H1 (cell line): Measurements from ENCODE around the gene GALNT18. TPM values are rescaled to one million over a fixed set of nuclear protein-coding genes. Genes with fewer than 3 reads are reported as not detected.

Experiments used
- BCL11A ChIP-seq, 2 experiments: IDR thresholded peaks; one replicate each; pipeline ENCODE4 v1.6.1; 2011; ENCODE audit warnings: low read depth in 2 of 2, low read length in 2 of 2, mild to moderate bottlenecking in 2 of 2
- CBX5 ChIP-seq: fragments of 300-800, 300-1000 bp; sonication (generic); IDR thresholded peaks from 2 replicates; pipeline ENCODE4 v1.7.1; 2016; ENCODE audit warnings: antibody characterized with exemption, low read length, low read depth
- CBX8 ChIP-seq: fragments of 300-800, 300-1000 bp; sonication (generic); IDR thresholded peaks from 2 replicates; pipeline ENCODE4 v1.7.1; 2016; ENCODE audit warnings: low read depth, low read length, borderline replicate concordance
- EZH2 ChIP-seq: fragments of 200-600 bp; sonication (generic); IDR thresholded peaks from 2 replicates; pipeline ENCODE4 v1.7.1; 2012; ENCODE audit warnings: low read depth, mild to moderate bottlenecking, moderate library complexity, low read length, inconsistent platforms; ENCODE audit not compliant: severe bottlenecking
- GABPA ChIP-seq: IDR thresholded peaks from 2 replicates; pipeline ENCODE4 v1.6.1; 2011; ENCODE audit warnings: mild to moderate bottlenecking, low read length, moderate library complexity, borderline replicate concordance; ENCODE audit not compliant: insufficient read depth
- JUND ChIP-seq: IDR thresholded peaks from 2 replicates; pipeline ENCODE4 v1.6.1; 2011; ENCODE audit warnings: mild to moderate bottlenecking, improper control_type of control experiment, low read length
- KDM4A ChIP-seq: IDR thresholded peaks from one replicate; pipeline ENCODE4 v1.7.1; 2012; ENCODE audit warnings: low read depth, mild to moderate bottlenecking, moderate library complexity, low read length, inconsistent platforms; ENCODE audit not compliant: severe bottlenecking
- RBBP5 ChIP-seq: IDR thresholded peaks from 2 replicates; pipeline ENCODE4 v1.7.1; 2012; ENCODE audit warnings: low read depth, mild to moderate bottlenecking, inconsistent platforms, low read length, moderate library complexity, borderline replicate concordance
- TAF1 ChIP-seq: IDR thresholded peaks from 2 replicates; pipeline ENCODE4 v1.6.1; 2011; ENCODE audit warnings: mild to moderate bottlenecking, low read depth, low read length
- TBP ChIP-seq: IDR thresholded peaks from 2 replicates; pipeline ENCODE4 v1.6.1; 2011; ENCODE audit warnings: low read depth, low read length, improper control_type of control experiment
- polyA plus RNA-seq, 7 experiments: library from polyadenylated mRNA; depleted of rRNA in 3 of 7; stranded (reverse) in 5 of 7; unstranded in 2 of 7; fragments of >200 nt in 5 of 7; fragments of 200-250 nt in 2 of 7; gene quantifications; 1 replicate in 5 of 7; 2 replicates in 1 of 7; 4 replicates in 1 of 7; pipeline versions ENCODE4 v1.2.1 to v1.2.3, GENCODE V29; 2011 to 2013; ENCODE audit warnings: missing spikeins in 2 of 7, mixed read lengths in 2 of 7
- total RNA-seq: library from RNA; stranded (reverse); fragmentation: NEBNext Ultra II Directional; extraction: Animal tissue kit (Norgen Biotek cat#: 25700); gene quantifications from 2 replicates; pipeline ENCODE4 v1.2.1, GENCODE V29; 2021
- TF ChIP-seq, protein P1 (sequence below): fragments of 300-600 bp; sonication (generic); IDR thresholded peaks from 2 replicates; pipeline ENCODE4 v1.7.1; 2012; ENCODE audit warnings: low read length, moderate library complexity, mild to moderate bottlenecking, inconsistent platforms; ENCODE audit not compliant: insufficient replicate concordance

Gene GALNT18
- total and polyA plus RNA-seq, 2 of the 8 experiments (the other 6 are each of a cell fraction or from before 2014, with no cell fraction given): 6.0 to 9.4 TPM

GRCh38 chr11:11581481-11581880, 40.3 kb downstream of the GALNT18 start (continued):
- TF ChIP-seq, protein P1, sequence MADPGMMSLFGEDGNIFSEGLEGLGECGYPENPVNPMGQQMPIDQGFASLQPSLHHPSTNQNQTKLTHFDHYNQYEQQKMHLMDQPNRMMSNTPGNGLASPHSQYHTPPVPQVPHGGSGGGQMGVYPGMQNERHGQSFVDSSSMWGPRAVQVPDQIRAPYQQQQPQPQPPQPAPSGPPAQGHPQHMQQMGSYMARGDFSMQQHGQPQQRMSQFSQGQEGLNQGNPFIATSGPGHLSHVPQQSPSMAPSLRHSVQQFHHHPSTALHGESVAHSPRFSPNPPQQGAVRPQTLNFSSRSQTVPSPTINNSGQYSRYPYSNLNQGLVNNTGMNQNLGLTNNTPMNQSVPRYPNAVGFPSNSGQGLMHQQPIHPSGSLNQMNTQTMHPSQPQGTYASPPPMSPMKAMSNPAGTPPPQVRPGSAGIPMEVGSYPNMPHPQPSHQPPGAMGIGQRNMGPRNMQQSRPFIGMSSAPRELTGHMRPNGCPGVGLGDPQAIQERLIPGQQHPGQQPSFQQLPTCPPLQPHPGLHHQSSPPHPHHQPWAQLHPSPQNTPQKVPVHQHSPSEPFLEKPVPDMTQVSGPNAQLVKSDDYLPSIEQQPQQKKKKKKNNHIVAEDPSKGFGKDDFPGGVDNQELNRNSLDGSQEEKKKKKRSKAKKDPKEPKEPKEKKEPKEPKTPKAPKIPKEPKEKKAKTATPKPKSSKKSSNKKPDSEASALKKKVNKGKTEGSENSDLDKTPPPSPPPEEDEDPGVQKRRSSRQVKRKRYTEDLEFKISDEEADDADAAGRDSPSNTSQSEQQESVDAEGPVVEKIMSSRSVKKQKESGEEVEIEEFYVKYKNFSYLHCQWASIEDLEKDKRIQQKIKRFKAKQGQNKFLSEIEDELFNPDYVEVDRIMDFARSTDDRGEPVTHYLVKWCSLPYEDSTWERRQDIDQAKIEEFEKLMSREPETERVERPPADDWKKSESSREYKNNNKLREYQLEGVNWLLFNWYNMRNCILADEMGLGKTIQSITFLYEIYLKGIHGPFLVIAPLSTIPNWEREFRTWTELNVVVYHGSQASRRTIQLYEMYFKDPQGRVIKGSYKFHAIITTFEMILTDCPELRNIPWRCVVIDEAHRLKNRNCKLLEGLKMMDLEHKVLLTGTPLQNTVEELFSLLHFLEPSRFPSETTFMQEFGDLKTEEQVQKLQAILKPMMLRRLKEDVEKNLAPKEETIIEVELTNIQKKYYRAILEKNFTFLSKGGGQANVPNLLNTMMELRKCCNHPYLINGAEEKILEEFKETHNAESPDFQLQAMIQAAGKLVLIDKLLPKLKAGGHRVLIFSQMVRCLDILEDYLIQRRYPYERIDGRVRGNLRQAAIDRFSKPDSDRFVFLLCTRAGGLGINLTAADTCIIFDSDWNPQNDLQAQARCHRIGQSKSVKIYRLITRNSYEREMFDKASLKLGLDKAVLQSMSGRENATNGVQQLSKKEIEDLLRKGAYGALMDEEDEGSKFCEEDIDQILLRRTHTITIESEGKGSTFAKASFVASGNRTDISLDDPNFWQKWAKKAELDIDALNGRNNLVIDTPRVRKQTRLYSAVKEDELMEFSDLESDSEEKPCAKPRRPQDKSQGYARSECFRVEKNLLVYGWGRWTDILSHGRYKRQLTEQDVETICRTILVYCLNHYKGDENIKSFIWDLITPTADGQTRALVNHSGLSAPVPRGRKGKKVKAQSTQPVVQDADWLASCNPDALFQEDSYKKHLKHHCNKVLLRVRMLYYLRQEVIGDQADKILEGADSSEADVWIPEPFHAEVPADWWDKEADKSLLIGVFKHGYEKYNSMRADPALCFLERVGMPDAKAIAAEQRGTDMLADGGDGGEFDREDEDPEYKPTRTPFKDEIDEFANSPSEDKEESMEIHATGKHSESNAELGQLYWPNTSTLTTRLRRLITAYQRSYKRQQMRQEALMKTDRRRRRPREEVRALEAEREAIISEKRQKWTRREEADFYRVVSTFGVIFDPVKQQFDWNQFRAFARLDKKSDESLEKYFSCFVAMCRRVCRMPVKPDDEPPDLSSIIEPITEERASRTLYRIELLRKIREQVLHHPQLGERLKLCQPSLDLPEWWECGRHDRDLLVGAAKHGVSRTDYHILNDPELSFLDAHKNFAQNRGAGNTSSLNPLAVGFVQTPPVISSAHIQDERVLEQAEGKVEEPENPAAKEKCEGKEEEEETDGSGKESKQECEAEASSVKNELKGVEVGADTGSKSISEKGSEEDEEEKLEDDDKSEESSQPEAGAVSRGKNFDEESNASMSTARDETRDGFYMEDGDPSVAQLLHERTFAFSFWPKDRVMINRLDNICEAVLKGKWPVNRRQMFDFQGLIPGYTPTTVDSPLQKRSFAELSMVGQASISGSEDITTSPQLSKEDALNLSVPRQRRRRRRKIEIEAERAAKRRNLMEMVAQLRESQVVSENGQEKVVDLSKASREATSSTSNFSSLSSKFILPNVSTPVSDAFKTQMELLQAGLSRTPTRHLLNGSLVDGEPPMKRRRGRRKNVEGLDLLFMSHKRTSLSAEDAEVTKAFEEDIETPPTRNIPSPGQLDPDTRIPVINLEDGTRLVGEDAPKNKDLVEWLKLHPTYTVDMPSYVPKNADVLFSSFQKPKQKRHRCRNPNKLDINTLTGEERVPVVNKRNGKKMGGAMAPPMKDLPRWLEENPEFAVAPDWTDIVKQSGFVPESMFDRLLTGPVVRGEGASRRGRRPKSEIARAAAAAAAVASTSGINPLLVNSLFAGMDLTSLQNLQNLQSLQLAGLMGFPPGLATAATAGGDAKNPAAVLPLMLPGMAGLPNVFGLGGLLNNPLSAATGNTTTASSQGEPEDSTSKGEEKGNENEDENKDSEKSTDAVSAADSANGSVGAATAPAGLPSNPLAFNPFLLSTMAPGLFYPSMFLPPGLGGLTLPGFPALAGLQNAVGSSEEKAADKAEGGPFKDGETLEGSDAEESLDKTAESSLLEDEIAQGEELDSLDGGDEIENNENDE: no peak
- TF ChIP-seq TBP (no peak), RBBP5 (no peak), KDM4A (no peak), CBX8 (no peak), JUND (no peak), TAF1 (no peak), BCL11A (IDR thresholded peaks at IDR 0.05; ENCODE audit: low read depth in 2 of 2, low read length in 2 of 2) (no peak), GABPA (no peak), EZH2 (no peak), CBX5 (no peak)
- TF ChIP-seq, all 59 proteins: peak for 0
